ENCODE results near the gene RAD54L2.
"Not testable (repeated sequence)": the region's sequence is repeated elsewhere in the genome, so short reads cannot be mapped to it uniquely, and the experiment has no call there.

Gene RAD54L2

DNA sequence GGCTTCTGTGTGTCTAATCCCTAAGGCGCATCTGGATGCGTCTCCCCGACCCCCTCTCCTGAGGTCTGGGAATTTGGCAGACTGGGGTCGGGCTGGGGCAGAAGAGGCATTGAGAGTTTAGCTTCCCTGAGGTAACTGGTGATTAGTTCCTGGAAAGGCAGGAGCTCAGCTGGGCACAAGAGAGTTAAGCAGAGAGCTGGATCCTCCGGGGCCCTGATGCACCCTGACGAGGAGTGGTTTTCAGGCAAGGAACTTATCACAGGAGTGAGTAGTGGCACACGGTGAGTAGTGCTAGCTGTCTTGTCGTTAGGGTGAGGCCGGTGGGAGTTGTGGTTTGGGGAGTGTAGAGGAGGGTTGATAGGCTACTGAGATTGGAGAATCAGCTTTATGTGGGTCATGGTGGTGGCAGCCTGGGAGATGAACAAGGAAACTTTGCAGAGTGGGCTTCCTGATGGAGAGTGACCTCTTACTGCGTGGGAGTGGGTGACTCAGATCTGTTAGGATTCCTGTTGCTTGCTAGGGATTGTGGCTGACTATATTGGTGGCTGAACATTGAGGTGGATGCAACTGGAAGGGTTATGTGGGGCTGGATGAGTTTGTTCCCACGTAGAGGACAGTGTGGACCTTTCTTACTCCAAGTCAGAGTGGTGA lies 897 bp downstream of the RAD54L2 start:
- DNase-seq (ENCODE audit: low read depth in 3 of 3), result peak; percentile 2 to 52 (median 18)

DNA sequence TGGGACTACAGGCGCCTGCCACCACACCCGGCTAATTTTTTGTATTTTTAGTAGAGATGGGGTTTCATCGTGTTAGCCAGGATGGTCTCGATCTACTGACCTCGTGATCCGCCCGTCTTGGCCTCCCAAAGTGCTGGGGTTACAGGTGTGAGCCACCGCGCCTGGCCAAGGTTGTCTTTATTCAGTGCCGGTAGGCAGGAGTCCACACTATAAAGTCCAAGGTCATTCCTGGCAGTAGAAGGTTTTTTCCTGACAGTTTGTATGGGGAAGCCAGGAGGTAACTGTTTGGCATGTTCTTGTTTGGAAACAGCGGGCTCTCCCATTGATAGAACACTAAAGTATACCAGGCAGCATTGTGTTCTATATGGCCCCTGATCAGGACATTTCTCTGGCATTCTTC lies 4.1 kb downstream of the RAD54L2 start:
- DNase-seq (ENCODE audit: low read depth in 3 of 3), result not testable (repeated sequence)

DNA sequence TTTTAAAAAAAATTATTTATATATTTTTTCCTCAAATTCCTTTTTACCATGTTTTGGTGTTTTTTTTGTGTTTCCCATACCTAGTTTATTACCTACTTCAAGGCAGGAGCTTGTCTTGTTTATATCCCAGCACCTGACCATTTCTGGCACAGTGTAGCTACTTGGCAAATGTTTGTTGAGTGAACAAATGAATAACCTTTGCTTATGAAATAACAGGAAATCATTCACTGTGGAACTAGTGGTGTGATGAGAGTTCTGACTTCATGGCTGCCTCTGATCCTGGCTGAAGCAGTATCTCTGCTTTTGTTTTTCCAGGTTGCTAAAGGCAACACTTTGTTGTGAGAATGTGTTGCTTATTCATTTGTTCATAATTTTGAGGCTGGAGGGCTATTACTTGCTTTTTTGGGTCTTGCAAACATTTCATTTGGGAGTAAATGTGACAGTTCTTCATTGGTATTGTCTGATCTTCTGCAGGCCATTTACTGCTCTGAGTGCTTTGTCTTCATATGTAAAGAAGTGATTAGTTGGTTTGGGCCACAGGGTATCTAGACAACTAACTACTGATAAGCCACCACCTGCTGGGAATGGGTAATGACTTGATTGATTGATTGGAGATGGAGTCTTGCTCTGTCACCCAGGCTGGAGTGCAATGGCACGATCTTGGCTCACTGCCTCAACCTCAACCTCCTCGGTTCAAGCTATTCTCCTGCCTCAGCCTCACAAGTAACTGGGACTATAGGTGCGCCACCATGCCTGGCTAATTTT lies 5.7 kb downstream of the RAD54L2 start:
- no peak for DNase-seq (ENCODE audit: low read depth in 3 of 3)

DNA sequence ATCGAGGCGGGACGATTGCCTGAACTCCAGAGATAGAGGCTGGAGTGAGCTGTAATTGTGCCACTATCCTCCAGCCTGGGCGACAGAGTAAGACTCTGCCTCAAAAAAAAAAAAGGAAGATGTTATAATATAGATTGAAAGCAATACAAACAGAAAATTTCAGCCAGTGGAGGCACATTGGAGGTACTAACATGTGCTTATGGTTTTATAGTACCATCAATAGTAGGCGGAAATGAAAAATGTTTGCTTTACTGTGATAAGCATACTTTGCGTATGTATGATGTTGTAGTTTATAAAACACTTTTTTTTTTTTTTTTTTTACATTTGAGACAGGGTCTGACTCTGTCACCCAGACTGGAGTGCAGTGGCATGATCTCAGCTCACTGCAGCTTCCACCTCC lies 8.8 kb downstream of the RAD54L2 start:
- no peak for DNase-seq (ENCODE audit: low read depth in 3 of 3)

DNA sequence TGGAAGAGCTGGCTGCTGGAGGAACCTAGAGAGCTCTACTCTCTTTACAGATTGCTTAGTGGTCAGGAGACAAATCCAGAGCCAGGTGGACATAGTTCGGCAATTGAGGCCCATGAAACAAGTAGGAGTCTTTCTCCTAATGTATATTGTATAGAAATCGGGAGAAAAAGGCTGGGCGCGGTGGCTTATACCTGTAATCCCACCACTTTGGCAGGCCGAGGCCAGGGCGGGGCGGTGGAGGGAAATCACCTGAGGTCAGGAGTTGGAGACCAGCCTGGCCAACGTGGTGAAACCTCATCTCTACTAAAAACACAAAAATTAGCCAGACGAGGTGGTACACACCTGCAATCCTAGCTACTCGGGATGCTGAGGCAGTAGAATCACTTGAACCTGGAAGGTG lies 10.8 kb downstream of the RAD54L2 start:
- no peak for DNase-seq (ENCODE audit: low read depth in 3 of 3)

DNA sequence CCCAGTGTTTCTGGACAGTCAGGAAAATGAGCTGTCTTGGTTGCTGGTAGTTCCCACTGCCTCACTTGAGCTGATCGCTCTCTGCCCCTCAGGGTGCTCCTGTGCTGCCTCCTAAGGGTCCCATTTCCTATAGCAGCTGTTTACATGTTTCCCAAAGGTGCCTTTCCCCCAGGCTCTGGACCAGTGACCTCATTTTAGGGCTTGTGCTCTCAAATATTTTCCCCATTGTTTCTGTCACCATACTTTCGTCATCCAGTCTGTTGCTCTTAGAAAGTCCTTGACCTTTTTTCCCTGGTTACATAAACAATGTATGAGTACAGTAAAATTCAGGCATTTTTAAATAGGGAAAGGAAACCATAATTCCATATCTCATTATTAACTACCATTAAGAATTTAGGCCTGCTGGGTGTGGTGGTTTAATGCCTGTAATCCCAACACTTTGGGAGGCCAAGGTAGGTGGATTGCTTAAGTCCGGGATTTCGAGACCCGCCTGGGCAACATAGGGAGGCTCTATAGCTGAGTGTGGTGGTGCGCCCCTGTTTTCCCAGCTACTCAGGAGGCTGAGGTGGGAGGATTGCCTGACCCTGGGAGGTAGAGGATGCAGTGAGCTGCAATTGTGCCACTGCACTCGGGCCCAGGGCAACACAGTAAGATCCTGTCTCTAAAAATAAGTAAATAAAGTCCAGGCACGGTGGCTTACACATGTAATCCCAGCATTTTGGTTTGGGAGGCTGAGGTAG lies 11.7 kb downstream of the RAD54L2 start:
- DNase-seq (ENCODE audit: low read depth in 3 of 3), result no peak

DNA sequence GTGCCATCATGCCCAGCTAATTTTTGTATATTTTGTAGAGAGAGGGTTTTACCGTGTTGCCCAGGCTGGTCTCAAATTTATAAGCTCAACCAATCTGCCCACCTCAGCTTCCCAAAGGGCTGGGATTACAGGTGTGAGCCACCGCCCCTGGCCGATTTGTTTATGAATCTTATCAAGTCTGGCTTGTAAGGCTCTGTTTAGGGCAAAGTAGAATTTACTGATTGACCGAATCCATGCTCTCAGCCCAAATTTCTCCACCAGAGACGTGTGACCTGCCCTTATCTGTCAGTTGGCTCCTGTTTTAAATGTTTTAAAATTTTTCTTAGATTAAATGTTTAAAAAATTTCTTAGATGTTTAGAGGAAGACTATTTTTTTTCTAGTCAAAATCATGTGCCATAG lies 19.5 kb downstream of the RAD54L2 start:
- no peak for DNase-seq (ENCODE audit: low read depth in 3 of 3)

DNA sequence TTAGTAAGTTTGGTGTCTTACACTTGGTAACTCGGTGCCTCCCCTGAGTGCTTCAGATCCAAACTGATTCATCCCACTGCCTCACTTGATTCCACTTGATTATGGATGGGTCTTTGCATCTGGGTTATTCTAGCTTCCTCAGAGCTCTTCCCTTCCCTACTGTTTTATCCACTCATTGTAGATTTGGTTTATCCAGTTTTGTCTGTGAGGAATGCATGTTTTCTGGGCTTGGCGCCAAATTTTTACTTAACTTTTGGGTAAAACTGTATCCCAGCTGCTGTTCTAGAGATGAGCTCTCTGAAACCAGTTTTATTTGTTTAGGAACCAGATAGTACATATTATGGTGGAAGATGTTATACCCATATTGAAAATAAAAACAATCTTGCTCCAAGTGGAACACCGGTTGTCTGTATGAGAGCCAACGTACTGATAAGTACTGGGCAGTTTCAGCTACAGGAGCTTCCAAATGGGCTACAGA lies 20.9 kb downstream of the RAD54L2 start:
- DNase-seq (ENCODE audit: low read depth in 3 of 3), result no peak

DNA sequence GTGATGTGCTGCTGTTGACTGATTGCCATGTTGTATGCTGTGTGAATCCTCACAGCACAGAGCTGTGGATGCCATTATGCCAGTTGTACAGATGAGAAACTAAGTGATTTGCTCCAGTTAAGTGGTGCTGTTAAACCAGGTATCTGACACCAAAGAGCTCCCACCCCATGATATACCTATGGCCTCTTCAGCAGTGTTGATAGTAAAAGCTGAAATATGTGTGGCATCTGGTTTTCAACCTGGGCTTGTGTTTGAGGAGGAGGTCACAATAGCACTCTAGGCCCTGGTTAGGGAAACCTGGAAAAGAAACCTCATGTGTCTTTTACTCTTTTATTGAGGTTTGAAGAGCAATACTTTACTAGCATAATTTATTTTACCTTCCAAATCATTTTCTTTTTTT lies 21.4 kb downstream of the RAD54L2 start:
- no peak for DNase-seq (ENCODE audit: low read depth in 3 of 3)

DNA sequence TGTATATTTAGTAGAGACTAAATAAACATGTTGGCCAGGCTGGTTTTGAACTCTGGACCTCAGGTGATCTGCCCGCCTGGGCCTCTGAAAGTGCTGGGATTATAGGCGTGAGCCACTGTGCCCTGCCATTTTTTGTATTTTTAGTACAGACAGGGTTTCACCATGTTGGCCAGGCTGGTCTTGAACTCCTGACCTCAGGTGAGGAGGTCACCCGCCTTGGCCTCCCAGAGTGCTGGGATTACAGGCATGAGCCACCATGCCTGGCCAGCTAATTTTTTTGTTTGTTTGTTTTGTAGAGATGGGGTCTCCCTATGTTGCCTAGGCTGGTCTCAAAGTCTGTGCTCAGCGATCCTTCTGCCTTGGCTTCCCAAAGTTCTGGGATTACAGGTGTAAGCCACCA lies 23.9 kb downstream of the RAD54L2 start:
- DNase-seq (ENCODE audit: low read depth in 3 of 3), result not testable (repeated sequence)

DNA sequence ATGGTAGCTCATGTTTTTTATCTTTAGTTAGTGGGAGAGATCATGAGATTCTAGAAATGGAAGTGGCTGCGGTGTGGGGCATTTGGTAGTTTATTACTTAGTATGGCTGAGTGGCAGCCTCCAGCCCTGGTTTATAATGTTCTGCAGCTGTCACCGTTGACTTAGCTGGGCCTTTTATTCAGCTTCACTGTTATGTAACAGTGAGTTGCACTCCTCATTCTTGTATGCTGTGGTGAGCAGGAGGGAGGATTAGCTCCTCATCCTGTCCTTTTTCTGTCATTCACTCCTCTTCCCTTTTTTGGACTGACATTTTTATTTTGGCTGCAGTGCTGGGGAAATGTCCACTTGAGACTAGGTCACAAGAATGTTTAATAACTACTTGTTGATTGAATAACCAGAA lies 29.5 kb downstream of the RAD54L2 start:
- DNase-seq (ENCODE audit: low read depth in 3 of 3), result no peak

DNA sequence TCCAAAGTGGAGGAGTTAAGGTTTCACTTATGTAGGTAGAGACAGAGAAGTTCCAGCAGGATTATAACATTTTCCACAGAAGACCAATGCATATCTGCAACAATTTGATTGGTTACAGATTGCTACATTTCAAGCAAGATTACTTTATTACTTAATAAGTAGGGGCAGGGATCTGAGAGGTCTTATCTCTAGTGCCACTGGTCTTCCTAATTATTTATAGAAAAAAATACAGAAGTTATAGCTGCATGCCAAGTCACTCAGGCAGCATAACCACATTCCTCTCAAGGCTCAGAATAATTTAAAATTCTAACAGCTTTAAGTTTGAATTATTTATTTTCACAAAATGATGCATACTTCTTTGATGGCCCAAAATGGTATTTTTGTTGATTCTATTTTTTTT lies 30.5 kb downstream of the RAD54L2 start:
- DNase-seq (ENCODE audit: low read depth in 3 of 3), result no peak

DNA sequence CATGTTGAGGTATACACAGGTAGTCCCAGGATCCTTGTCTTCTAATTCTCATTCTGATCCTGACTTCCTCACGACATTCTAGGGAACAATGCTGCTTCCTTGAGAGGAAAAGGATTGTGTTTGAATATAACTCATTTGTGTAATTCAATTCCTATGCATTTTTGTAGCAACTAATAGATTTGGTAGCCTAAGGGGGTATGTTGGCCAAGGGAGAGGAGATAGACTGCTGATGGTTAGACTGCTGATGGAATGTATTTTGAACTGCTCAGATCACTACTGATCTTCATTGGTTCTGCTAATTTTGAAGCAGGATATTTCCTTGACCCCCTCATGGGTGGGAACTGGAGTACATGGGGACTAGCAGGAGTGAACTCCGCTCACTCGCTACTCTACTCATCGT lies 39.7 kb downstream of the RAD54L2 start:
- DNase-seq (ENCODE audit: low read depth in 3 of 3), result no peak

DNA sequence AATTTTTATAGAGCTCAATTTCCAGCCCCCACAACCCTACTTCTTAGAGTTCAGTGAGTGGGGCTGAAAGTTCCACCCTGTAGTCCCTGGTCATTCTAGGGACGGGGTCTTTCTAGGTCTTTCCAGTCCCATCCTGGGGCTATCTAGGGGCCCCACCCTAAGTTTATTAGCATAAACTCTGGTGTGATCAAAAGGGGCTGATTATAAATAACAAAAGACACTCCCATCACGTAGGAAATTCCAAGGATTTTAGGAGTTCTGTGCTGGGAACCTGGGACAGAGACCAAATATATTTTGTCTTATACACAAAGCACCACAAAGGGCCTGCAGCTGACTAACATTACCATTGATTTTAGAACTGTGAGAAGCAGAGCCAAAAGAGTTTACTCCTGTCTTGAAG lies 41.9 kb downstream of the RAD54L2 start:
- DNase-seq (ENCODE audit: low read depth in 3 of 3), result no peak

DNA sequence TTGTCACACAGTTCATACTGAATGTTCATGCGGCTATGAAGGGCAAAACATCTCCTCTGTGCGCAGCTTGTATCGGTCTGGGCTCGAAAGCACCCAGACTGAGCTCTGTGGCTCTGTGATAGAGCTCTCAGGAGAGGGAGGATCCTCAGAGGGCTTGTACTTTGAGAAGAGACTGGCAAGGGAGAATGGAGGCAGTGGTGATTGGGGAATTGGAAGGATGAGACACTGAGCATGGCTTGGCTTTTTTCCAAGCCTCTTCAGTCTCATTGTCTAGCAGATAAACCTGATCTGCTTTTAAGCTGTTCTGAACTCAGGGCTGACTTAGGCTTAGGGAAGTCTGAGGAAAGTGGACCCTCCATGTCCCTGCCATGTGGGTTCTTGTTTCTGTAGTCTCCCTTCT lies 43.0 kb downstream of the RAD54L2 start:
- DNase-seq (ENCODE audit: low read depth in 3 of 3), result no peak

DNA sequence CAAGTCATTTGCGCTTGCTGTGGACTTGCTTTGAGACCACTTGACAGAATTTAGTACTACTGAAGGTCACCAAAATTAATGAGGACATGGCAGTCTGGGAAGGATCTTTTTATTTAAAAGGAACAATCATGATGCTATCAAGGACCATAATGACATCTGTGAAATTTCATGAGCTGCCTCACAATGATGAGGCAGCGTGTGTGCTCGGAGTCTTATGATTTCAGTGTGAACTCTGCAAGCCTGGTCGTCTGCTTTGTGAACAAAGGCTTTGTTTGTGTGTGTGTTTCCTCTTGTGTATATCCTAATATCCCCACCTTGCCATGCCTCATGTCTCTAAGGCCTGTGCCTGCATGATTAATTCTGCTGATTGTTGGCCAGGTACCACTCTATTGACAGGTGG lies 46.7 kb downstream of the RAD54L2 start:
- no peak for DNase-seq (ENCODE audit: low read depth in 3 of 3)

DNA sequence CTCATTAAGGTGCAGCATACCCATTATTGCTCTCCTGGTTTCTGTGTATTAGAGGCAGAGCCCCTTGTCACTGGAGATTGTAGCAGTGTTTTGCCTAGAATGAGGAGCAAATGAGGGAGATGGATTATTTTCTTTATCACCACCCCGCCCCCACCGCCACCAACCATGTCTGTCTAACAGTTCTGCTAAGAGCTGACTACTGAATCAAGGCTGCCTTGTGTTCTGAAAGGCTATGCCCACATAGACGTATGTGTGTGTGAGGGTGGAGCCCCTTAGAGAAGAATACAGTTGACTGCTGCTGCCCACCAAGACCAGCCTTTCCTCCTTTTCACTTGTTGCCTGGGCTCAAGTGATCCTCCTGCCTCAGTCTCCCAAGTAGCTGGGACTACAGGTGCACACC lies 47.4 kb downstream of the RAD54L2 start:
- DNase-seq (ENCODE audit: low read depth in 3 of 3), result no peak

Data from stimulated activated CD4-positive, alpha-beta T cell treated with anti-CD3 and anti-CD28 coated beads, TNF-alpha, amount 100 ng/mL, for 24 hours (primary cell).